ENCODE results near the gene USP17L19. TPM values are rescaled to one million over a fixed set of nuclear protein-coding genes. Genes with fewer than 3 reads are reported as not detected.
"Not testable (repeated sequence)": the region's sequence is repeated elsewhere in the genome, so short reads cannot be mapped to it uniquely, and the experiment has no call there.

Gene USP17L19
- polyA plus RNA-seq (ENCODE audit: insufficient read length in 3 of 3), result not detected

- not testable (repeated sequence) for DNase-seq (ENCODE audit: low read depth in 3 of 3, low spot score in 2 of 3)
These were observed at the start of gene USP17L19 for GRCh38 chr4:9253078-9253477. TSS of gene USP17L19 (plus strand) at chr4:9253378. CDS start at chr4:9253378, 0 bp downstream.

GRCh38 chr4:9210357-9210756 is 42.8 kb upstream of the USP17L19 start, which contains the start of gene USP17L10:
TSS of gene USP17L10 (plus strand) at chr4:9210657. CDS start at chr4:9210657, 0 bp downstream.
- not testable (repeated sequence) for DNase-seq (ENCODE audit: low read depth in 3 of 3, low spot score in 2 of 3)

- not testable (repeated sequence) for DNase-seq (ENCODE audit: low read depth in 3 of 3, low spot score in 2 of 3)
These were observed 38.5 kb upstream of the USP17L19 start for GRCh38 chr4:9214701-9215100.

- DNase-seq (ENCODE audit: low read depth in 3 of 3, low spot score in 2 of 3), result not testable (repeated sequence)
These were observed 38.1 kb upstream of the USP17L19 start, which contains the start of gene USP17L11 for GRCh38 chr4:9215105-9215504. TSS of gene USP17L11 (plus strand) at chr4:9215405. CDS start at chr4:9215405, 0 bp downstream.

- DNase-seq (ENCODE audit: low read depth in 3 of 3, low spot score in 2 of 3), result not testable (repeated sequence)
These were observed 33.3 kb upstream of the USP17L19 start, which contains the start of gene USP17L12 for GRCh38 chr4:9219852-9220251. TSS of gene USP17L12 (plus strand) at chr4:9220152. CDS start at chr4:9220152, 0 bp downstream.

- DNase-seq (ENCODE audit: low read depth in 3 of 3, low spot score in 2 of 3), result not testable (repeated sequence)
These were observed 28.6 kb upstream of the USP17L19 start, which contains the start of gene USP17L13 for GRCh38 chr4:9224596-9224995. TSS of gene USP17L13 (plus strand) at chr4:9224896. CDS start at chr4:9224896, 0 bp downstream.

- DNase-seq (ENCODE audit: low read depth in 3 of 3, low spot score in 2 of 3), result not testable (repeated sequence)
These were observed 22.9 kb upstream of the USP17L19 start for GRCh38 chr4:9230249-9230648.

GRCh38 chr4:9234085-9234484 is 19.1 kb upstream of the USP17L19 start, which contains the start of gene USP17L15:
TSS of gene USP17L15 (plus strand) at chr4:9234385. CDS start at chr4:9234385, 0 bp downstream.
- not testable (repeated sequence) for DNase-seq (ENCODE audit: low read depth in 3 of 3, low spot score in 2 of 3)

GRCh38 chr4:9238461-9238860 is 14.7 kb upstream of the USP17L19 start:
- not testable (repeated sequence) for DNase-seq (ENCODE audit: low read depth in 3 of 3, low spot score in 2 of 3)

- not testable (repeated sequence) for DNase-seq (ENCODE audit: low read depth in 3 of 3, low spot score in 2 of 3)
These were observed 9.6 kb upstream of the USP17L19 start, which contains the start of gene USP17L17 for GRCh38 chr4:9243579-9243978. TSS of gene USP17L17 (plus strand) at chr4:9243879. CDS start at chr4:9243879, 0 bp downstream.

- not testable (repeated sequence) for DNase-seq (ENCODE audit: low read depth in 3 of 3, low spot score in 2 of 3)
These were observed 5.1 kb upstream of the USP17L19 start, which contains the start of gene USP17L18 for GRCh38 chr4:9247953-9248680. TSS of gene USP17L18 (plus strand) at chr4:9248630. CDS start at chr4:9248630, 0 bp downstream.

GRCh38 chr4:9257824-9258223 is 4.6 kb downstream of the USP17L19 start, which contains the start of gene USP17L20:
TSS of gene USP17L20 (plus strand) at chr4:9258124. CDS start at chr4:9258124, 0 bp downstream.
- not testable (repeated sequence) for DNase-seq (ENCODE audit: low read depth in 3 of 3, low spot score in 2 of 3)

- not testable (repeated sequence) for DNase-seq (ENCODE audit: low read depth in 3 of 3, low spot score in 2 of 3)
These were observed 9.4 kb downstream of the USP17L19 start, which contains the start of gene USP17L21 for GRCh38 chr4:9262572-9262971. TSS of gene USP17L21 (plus strand) at chr4:9262872. CDS start at chr4:9262872, 0 bp downstream.

- DNase-seq (ENCODE audit: low read depth in 3 of 3, low spot score in 2 of 3), result not testable (repeated sequence)
These were observed 14.1 kb downstream of the USP17L19 start, which contains the start of gene USP17L22 for GRCh38 chr4:9267319-9267718. TSS of gene USP17L22 (plus strand) at chr4:9267619. CDS start at chr4:9267619, 0 bp downstream.

- not testable (repeated sequence) for DNase-seq (ENCODE audit: low read depth in 3 of 3, low spot score in 2 of 3)
These were observed 18.5 kb downstream of the USP17L19 start for GRCh38 chr4:9271719-9272118.

Other genes with a start within 250 kb of the USP17L19 start
- gene FAM90A26, start 83.0 kb upstream of the USP17L19 start, polyA plus RNA-seq (ENCODE audit: insufficient read length in 3 of 3), result not detected
- not detected for gene USP17L10, start 42.7 kb upstream of the USP17L19 start, polyA plus RNA-seq (ENCODE audit: insufficient read length in 3 of 3)
- not detected for gene USP17L11, start 38.0 kb upstream of the USP17L19 start, polyA plus RNA-seq (ENCODE audit: insufficient read length in 3 of 3)
- gene USP17L12, start 33.2 kb upstream of the USP17L19 start, polyA plus RNA-seq (ENCODE audit: insufficient read length in 3 of 3), result not detected
- gene USP17L13, start 28.5 kb upstream of the USP17L19 start, polyA plus RNA-seq (ENCODE audit: insufficient read length in 3 of 3), result not detected
- not detected for gene USP17L15, start 19.0 kb upstream of the USP17L19 start, polyA plus RNA-seq (ENCODE audit: insufficient read length in 3 of 3)
- gene USP17L17, start 9.5 kb upstream of the USP17L19 start, polyA plus RNA-seq (ENCODE audit: insufficient read length in 3 of 3), result not detected
- not detected for gene USP17L18, start 4.7 kb upstream of the USP17L19 start, polyA plus RNA-seq (ENCODE audit: insufficient read length in 3 of 3)
- gene USP17L20, start 4.7 kb downstream of the USP17L19 start, polyA plus RNA-seq (ENCODE audit: insufficient read length in 3 of 3), result not detected
- not detected for gene USP17L21, start 9.5 kb downstream of the USP17L19 start, polyA plus RNA-seq (ENCODE audit: insufficient read length in 3 of 3)
- gene USP17L22, start 14.2 kb downstream of the USP17L19 start, polyA plus RNA-seq (ENCODE audit: insufficient read length in 3 of 3), result not detected
- not detected for gene USP17L24, start 71.8 kb downstream of the USP17L19 start, polyA plus RNA-seq (ENCODE audit: insufficient read length in 3 of 3)
- not detected for gene USP17L25, start 76.5 kb downstream of the USP17L19 start, polyA plus RNA-seq (ENCODE audit: insufficient read length in 3 of 3)
- gene USP17L26, start 81.3 kb downstream of the USP17L19 start, polyA plus RNA-seq (ENCODE audit: insufficient read length in 3 of 3), result not detected
- gene USP17L5, start 86.0 kb downstream of the USP17L19 start, polyA plus RNA-seq (ENCODE audit: insufficient read length in 3 of 3), result not detected
- gene USP17L27, start 90.8 kb downstream of the USP17L19 start, polyA plus RNA-seq (ENCODE audit: insufficient read length in 3 of 3), result not detected
- gene USP17L28, start 95.5 kb downstream of the USP17L19 start, polyA plus RNA-seq (ENCODE audit: insufficient read length in 3 of 3), result not detected
- not detected for gene USP17L29, start 100.3 kb downstream of the USP17L19 start, polyA plus RNA-seq (ENCODE audit: insufficient read length in 3 of 3)
- not detected for gene USP17L30, start 109.8 kb downstream of the USP17L19 start, polyA plus RNA-seq (ENCODE audit: insufficient read length in 3 of 3)
- not detected for gene DEFB131A, start 191.0 kb downstream of the USP17L19 start, polyA plus RNA-seq (ENCODE audit: insufficient read length in 3 of 3)